GM23338 (cell line): ENCODE measurements around the gene KDM7A. TPM values are rescaled to one million over a fixed set of nuclear protein-coding genes. Genes with fewer than 3 reads are reported as not detected.

ENCODE experiments used
- ATAC-seq: fragments of 200-7000 bp; cut with Tn5 transposase; 3 replicates; pipeline ENCODE4 v1.9.1; 2020
- DNase-seq: peaks from one replicate; pipeline ENCODE4 v3.0.0-alpha.2; 2015; ENCODE audit warnings: low spot score
- H2AFZ ChIP-seq: fragments of 200-600 bp; sonication (generic); 2 replicates; pipeline ENCODE4 v1.8.0; 2016; ENCODE audit warnings: antibody characterized with exemption, mild to moderate bottlenecking, moderate library complexity
- H3F3A ChIP-seq: fragments of 200-600 bp; sonication (generic); replicated peaks from 2 replicates; pipeline ENCODE4 v1.8.0; 2017; ENCODE audit warnings: antibody characterized with exemption, mixed run types, low read depth
- H3K27ac ChIP-seq: fragments of 200-600 bp; sonication (generic); 2 replicates; pipeline ENCODE4 v1.6.1; 2016; ENCODE audit warnings: low read depth
- H3K27me3 ChIP-seq: fragments of 200-600 bp; sonication (generic); 2 replicates; pipeline ENCODE4 v1.8.0; 2016; ENCODE audit warnings: mild to moderate bottlenecking, mixed run types, moderate library complexity; ENCODE audit not compliant: insufficient read depth
- H3K36me3 ChIP-seq: fragments of 200-600 bp; sonication (generic); 2 replicates; pipeline ENCODE4 v1.8.0; 2016; ENCODE audit warnings: mild to moderate bottlenecking; ENCODE audit not compliant: insufficient read depth
- H3K4me1 ChIP-seq: fragments of 200-600 bp; sonication (generic); 2 replicates; pipeline ENCODE4 v1.8.0; 2016; ENCODE audit warnings: mild to moderate bottlenecking, moderate library complexity; ENCODE audit not compliant: insufficient read depth
- H3K4me2 ChIP-seq: fragments of 200-600 bp; sonication (generic); 2 replicates; pipeline ENCODE4 v1.7.1; 2017; ENCODE audit warnings: mixed run types
- H3K4me3 ChIP-seq: fragments of 200-600 bp; sonication (generic); 2 replicates; pipeline ENCODE4 v1.6.1; 2016; ENCODE audit warnings: mixed run types
- H3K79me2 ChIP-seq: fragments of 200-600 bp; sonication (generic); replicated peaks from 2 replicates; pipeline ENCODE4 v1.8.0; 2017; ENCODE audit warnings: mild to moderate bottlenecking; ENCODE audit not compliant: insufficient read depth
- H3K9me2 ChIP-seq: fragments of 200-600 bp; sonication (generic); 2 replicates; pipeline ENCODE4 v1.8.0; 2017; ENCODE audit not compliant: insufficient read depth
- H4K20me1 ChIP-seq: fragments of 200-600 bp; sonication (generic); replicated peaks from 2 replicates; pipeline ENCODE4 v1.8.0; 2017; ENCODE audit warnings: mild to moderate bottlenecking; ENCODE audit not compliant: insufficient read depth
- H3K27ac Mint-ChIP-seq: 2 replicates; pipeline ENCODE4 v1.8.0; 2020; ENCODE audit warnings: inconsistent platforms, mild to moderate bottlenecking, moderate library complexity, mixed read lengths
- H3K27me3 Mint-ChIP-seq: 3 replicates; pipeline ENCODE4 v1.8.0; 2022; ENCODE audit warnings: low read depth, mild to moderate bottlenecking, moderate library complexity, mixed read lengths, inconsistent platforms; ENCODE audit not compliant: insufficient read depth, poor library complexity
- H3K36me3 Mint-ChIP-seq: 3 replicates; pipeline ENCODE4 v1.8.0; 2021; ENCODE audit warnings: low read depth, mild to moderate bottlenecking, inconsistent platforms, moderate library complexity, mixed read lengths
- H3K4me1 Mint-ChIP-seq: 3 replicates; pipeline ENCODE4 v1.8.0; 2020; ENCODE audit warnings: mild to moderate bottlenecking, inconsistent platforms, mixed read lengths
- H3K4me3 Mint-ChIP-seq: 3 replicates; pipeline ENCODE4 v1.8.0; 2021; ENCODE audit warnings: moderate library complexity, mild to moderate bottlenecking, inconsistent platforms, mixed read lengths
- H3K9me3 Mint-ChIP-seq: 3 replicates; pipeline ENCODE4 v1.8.0; 2020; ENCODE audit warnings: moderate library complexity, mild to moderate bottlenecking, inconsistent platforms, mixed read lengths
- CREB1 ChIP-seq: fragments of 250-450 bp; sonication (Bioruptor Pico); IDR thresholded peaks from 2 replicates; pipeline ENCODE4 v1.5.0; 2020; ENCODE audit warnings: low read depth, mild to moderate bottlenecking, moderate library complexity
- CTCF ChIP-seq, 2 experiments: fragments of 200-600 bp in 1 of 2; sonication (generic) in 1 of 2; conservative IDR thresholded peaks; 2 replicates each; pipeline versions ENCODE4 v1.5.1 to v1.6.1; 2016 to 2017; ENCODE audit warnings: antibody characterized with exemption in 2 of 2, low read depth in 2 of 2, mild to moderate bottlenecking in 2 of 2, moderate library complexity in 1 of 2
- EZH2 ChIP-seq: fragments of 200-600 bp; sonication (generic); IDR thresholded peaks from one replicate; pipeline ENCODE4 v1.8.0; 2017; ENCODE audit warnings: antibody characterized with exemption, mild to moderate bottlenecking, low read depth; ENCODE audit not compliant: unreplicated experiment
- EZH2phosphoT487 ChIP-seq: fragments of 200-600 bp; sonication (generic); IDR thresholded peaks from one replicate; pipeline ENCODE4 v1.8.1; 2018; ENCODE audit warnings: antibody characterized with exemption; ENCODE audit not compliant: unreplicated experiment
- JUNB ChIP-seq: IDR thresholded peaks from one replicate; pipeline ENCODE4 v1.6.1; 2016; ENCODE audit warnings: antibody characterized with exemption; ENCODE audit not compliant: unreplicated experiment
- NANOG ChIP-seq: IDR thresholded peaks from 2 replicates; pipeline ENCODE4 v1.6.1; 2016; ENCODE audit warnings: antibody characterized with exemption, borderline replicate concordance
- POLR2AphosphoS5 ChIP-seq: IDR thresholded peaks from 2 replicates; pipeline ENCODE4 v1.6.1; 2016; ENCODE audit warnings: antibody characterized with exemption, low read depth
- STAT1 ChIP-seq: IDR thresholded peaks from one replicate; pipeline ENCODE4 v1.6.1; 2016; ENCODE audit warnings: antibody characterized with exemption; ENCODE audit not compliant: unreplicated experiment
- ZNF114 ChIP-seq: fragments of 250-450 bp; sonication (Bioruptor Pico); IDR thresholded peaks from 2 replicates; pipeline ENCODE4 v1.5.0; 2020; ENCODE audit warnings: mild to moderate bottlenecking, moderate library complexity
- ZNF331 ChIP-seq: fragments of 250-450 bp; sonication (Bioruptor Pico); IDR thresholded peaks from 2 replicates; pipeline ENCODE4 v1.5.0; 2020; ENCODE audit warnings: low read depth, mild to moderate bottlenecking, moderate library complexity
- polyA plus RNA-seq: library from polyadenylated mRNA; unstranded; fragments of >200 nt; fragmentation: Nextera tagmentation; extraction: Ambion mirVana; gene quantifications from 2 replicates; pipeline ENCODE4 v1.2.1, GENCODE V29; 2016
- total RNA-seq: library from RNA; depleted of rRNA; stranded (reverse); fragments of >200 nt; shearing (Covaris generic); gene quantifications from 2 replicates; pipeline ENCODE4 v1.2.3, GENCODE V29; 2014
- TF ChIP-seq, protein P1 (sequence below): IDR thresholded peaks from 2 replicates; pipeline ENCODE4 v1.6.1; 2016; ENCODE audit warnings: antibody characterized with exemption
- TF ChIP-seq, protein P2 (sequence below): IDR thresholded peaks from one replicate; pipeline ENCODE4 v1.6.1; 2018; ENCODE audit warnings: antibody characterized with exemption; ENCODE audit not compliant: unreplicated experiment
- TF ChIP-seq, protein P3 (sequence below): fragments of 250-450 bp; sonication (Bioruptor Pico); IDR thresholded peaks from 2 replicates; pipeline ENCODE4 v1.5.0; 2020; ENCODE audit warnings: mild to moderate bottlenecking, moderate library complexity

Gene KDM7A
- total and polyA plus RNA-seq, 2 experiments from 2014 or later = 2.3 to 10.8 TPM

- no peak overlapping the region for H3K27ac Mint-ChIP-seq
- H3K9me2 ChIP-seq = peaks cover 15% of the 10 kb centered on the region
- no peak for ATAC-seq
- no peaks in the 10 kb centered on the region for H3K27me3 ChIP-seq
- H3K36me3 Mint-ChIP-seq = peaks cover 5% of the 10 kb centered on the region; the same call in 1 of the 3 replicates
- no peak overlapping the region for H3K4me2 ChIP-seq
- H3K4me1 ChIP-seq = no peaks in the 10 kb centered on the region
- H3K36me3 ChIP-seq = no peaks in the 10 kb centered on the region
- DNase-seq = no peak
- no peaks in the 10 kb centered on the region; the same call in 1 of the 2 replicates for H4K20me1 ChIP-seq
- no peaks in the 10 kb centered on the region for H3F3A ChIP-seq
- no peak overlapping the region for H3K27ac ChIP-seq
- H2AFZ ChIP-seq = no peak overlapping the region
- H3K4me3 ChIP-seq = no peak overlapping the region
- no peak overlapping the region for H3K4me3 Mint-ChIP-seq
- H3K4me1 Mint-ChIP-seq = peaks cover 2% of the 10 kb centered on the region; the same call in 1 of the 3 replicates
- peaks cover 14% of the 10 kb centered on the region; the same call in 2 of the 3 replicates for H3K9me3 Mint-ChIP-seq
- H3K79me2 ChIP-seq = no peaks in the 10 kb centered on the region
- TF ChIP-seq CREB1 (CRISPR knock-in tag) = no peak
- TF ChIP-seq POLR2AphosphoS5 = no peak
- TF ChIP-seq STAT1 = no peak
- no peak for TF ChIP-seq EZH2
- TF ChIP-seq, protein P1, sequence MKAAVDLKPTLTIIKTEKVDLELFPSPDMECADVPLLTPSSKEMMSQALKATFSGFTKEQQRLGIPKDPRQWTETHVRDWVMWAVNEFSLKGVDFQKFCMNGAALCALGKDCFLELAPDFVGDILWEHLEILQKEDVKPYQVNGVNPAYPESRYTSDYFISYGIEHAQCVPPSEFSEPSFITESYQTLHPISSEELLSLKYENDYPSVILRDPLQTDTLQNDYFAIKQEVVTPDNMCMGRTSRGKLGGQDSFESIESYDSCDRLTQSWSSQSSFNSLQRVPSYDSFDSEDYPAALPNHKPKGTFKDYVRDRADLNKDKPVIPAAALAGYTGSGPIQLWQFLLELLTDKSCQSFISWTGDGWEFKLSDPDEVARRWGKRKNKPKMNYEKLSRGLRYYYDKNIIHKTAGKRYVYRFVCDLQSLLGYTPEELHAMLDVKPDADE = no peak
- no peak for TF ChIP-seq NANOG
- TF ChIP-seq, protein P2, sequence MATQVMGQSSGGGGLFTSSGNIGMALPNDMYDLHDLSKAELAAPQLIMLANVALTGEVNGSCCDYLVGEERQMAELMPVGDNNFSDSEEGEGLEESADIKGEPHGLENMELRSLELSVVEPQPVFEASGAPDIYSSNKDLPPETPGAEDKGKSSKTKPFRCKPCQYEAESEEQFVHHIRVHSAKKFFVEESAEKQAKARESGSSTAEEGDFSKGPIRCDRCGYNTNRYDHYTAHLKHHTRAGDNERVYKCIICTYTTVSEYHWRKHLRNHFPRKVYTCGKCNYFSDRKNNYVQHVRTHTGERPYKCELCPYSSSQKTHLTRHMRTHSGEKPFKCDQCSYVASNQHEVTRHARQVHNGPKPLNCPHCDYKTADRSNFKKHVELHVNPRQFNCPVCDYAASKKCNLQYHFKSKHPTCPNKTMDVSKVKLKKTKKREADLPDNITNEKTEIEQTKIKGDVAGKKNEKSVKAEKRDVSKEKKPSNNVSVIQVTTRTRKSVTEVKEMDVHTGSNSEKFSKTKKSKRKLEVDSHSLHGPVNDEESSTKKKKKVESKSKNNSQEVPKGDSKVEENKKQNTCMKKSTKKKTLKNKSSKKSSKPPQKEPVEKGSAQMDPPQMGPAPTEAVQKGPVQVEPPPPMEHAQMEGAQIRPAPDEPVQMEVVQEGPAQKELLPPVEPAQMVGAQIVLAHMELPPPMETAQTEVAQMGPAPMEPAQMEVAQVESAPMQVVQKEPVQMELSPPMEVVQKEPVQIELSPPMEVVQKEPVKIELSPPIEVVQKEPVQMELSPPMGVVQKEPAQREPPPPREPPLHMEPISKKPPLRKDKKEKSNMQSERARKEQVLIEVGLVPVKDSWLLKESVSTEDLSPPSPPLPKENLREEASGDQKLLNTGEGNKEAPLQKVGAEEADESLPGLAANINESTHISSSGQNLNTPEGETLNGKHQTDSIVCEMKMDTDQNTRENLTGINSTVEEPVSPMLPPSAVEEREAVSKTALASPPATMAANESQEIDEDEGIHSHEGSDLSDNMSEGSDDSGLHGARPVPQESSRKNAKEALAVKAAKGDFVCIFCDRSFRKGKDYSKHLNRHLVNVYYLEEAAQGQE = no peak
- no peak for TF ChIP-seq ZNF114 (CRISPR knock-in tag)
- TF ChIP-seq JUNB = no peak
- TF ChIP-seq, protein P3, sequence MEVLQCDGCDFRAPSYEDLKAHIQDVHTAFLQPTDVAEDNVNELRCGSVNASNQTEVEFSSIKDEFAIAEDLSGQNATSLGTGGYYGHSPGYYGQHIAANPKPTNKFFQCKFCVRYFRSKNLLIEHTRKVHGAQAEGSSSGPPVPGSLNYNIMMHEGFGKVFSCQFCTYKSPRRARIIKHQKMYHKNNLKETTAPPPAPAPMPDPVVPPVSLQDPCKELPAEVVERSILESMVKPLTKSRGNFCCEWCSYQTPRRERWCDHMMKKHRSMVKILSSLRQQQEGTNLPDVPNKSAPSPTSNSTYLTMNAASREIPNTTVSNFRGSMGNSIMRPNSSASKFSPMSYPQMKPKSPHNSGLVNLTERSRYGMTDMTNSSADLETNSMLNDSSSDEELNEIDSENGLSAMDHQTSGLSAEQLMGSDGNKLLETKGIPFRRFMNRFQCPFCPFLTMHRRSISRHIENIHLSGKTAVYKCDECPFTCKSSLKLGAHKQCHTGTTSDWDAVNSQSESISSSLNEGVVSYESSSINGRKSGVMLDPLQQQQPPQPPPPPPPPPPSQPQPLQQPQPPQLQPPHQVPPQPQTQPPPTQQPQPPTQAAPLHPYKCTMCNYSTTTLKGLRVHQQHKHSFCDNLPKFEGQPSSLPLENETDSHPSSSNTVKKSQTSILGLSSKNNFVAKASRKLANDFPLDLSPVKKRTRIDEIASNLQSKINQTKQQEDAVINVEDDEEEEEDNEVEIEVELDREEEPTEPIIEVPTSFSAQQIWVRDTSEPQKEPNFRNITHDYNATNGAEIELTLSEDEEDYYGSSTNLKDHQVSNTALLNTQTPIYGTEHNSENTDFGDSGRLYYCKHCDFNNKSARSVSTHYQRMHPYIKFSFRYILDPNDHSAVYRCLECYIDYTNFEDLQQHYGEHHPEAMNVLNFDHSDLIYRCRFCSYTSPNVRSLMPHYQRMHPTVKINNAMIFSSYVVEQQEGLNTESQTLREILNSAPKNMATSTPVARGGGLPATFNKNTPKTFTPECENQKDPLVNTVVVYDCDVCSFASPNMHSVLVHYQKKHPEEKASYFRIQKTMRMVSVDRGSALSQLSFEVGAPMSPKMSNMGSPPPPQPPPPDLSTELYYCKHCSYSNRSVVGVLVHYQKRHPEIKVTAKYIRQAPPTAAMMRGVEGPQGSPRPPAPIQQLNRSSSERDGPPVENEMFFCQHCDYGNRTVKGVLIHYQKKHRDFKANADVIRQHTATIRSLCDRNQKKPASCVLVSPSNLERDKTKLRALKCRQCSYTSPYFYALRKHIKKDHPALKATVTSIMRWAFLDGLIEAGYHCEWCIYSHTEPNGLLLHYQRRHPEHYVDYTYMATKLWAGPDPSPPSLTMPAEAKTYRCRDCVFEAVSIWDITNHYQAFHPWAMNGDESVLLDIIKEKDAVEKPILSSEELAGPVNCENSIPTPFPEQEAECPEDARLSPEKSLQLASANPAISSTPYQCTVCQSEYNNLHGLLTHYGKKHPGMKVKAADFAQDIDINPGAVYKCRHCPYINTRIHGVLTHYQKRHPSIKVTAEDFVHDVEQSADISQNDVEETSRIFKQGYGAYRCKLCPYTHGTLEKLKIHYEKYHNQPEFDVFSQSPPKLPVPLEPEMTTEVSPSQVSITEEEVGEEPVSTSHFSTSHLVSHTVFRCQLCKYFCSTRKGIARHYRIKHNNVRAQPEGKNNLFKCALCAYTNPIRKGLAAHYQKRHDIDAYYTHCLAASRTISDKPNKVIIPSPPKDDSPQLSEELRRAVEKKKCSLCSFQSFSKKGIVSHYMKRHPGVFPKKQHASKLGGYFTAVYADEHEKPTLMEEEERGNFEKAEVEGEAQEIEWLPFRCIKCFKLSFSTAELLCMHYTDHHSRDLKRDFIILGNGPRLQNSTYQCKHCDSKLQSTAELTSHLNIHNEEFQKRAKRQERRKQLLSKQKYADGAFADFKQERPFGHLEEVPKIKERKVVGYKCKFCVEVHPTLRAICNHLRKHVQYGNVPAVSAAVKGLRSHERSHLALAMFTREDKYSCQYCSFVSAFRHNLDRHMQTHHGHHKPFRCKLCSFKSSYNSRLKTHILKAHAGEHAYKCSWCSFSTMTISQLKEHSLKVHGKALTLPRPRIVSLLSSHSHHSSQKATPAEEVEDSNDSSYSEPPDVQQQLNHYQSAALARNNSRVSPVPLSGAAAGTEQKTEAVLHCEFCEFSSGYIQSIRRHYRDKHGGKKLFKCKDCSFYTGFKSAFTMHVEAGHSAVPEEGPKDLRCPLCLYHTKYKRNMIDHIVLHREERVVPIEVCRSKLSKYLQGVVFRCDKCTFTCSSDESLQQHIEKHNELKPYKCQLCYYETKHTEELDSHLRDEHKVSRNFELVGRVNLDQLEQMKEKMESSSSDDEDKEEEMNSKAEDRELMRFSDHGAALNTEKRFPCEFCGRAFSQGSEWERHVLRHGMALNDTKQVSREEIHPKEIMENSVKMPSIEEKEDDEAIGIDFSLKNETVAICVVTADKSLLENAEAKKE (CRISPR knock-in tag) = no peak
- TF ChIP-seq CTCF (conservative IDR thresholded peaks at IDR 0.05; ENCODE audit: low read depth in 2 of 2) = no peak
- no peak for TF ChIP-seq EZH2phosphoT487
- no peak for TF ChIP-seq ZNF331 (CRISPR knock-in tag)
- H3K27me3 Mint-ChIP-seq = peaks cover 2% of the 10 kb centered on the region
Observed at GRCh38 chr7:140215281-140215680, 38.5 kb upstream of the KDM7A start.
